Left ventricle myocardium inferior (tissue), 1 donor: ENCODE measurements around the gene CD48. TPM values are rescaled to one million over a fixed set of nuclear protein-coding genes. Genes with fewer than 3 reads are reported as not detected.

Source experiments
- DNase-seq: peaks from one replicate; pipeline ENCODE4 v3.0.0-alpha.2; 2020
- H3K27ac ChIP-seq: fragments of 200-600 bp; replicated peaks from 2 replicates; pipeline ENCODE4 v1.8.0; 2021
- H3K27me3 ChIP-seq: fragments of 200-600 bp; 2 replicates; pipeline ENCODE4 v1.8.0; 2021; ENCODE audit warnings: low read depth
- H3K36me3 ChIP-seq: fragments of 200-600 bp; 2 replicates; pipeline ENCODE4 v1.8.0; 2021
- H3K4me1 ChIP-seq: fragments of 200-600 bp; 2 replicates; pipeline ENCODE4 v1.8.0; 2021
- H3K4me3 ChIP-seq: fragments of 200-600 bp; 2 replicates; pipeline ENCODE4 v1.8.0; 2021; ENCODE audit warnings: mild to moderate bottlenecking, moderate library complexity
- H3K9me3 ChIP-seq: fragments of 200-600 bp; replicated peaks from 2 replicates; pipeline ENCODE4 v1.8.0; 2021
- intact Hi-C: fragments of 100-400 bp; cut with micrococcal nuclease; formaldehyde crosslinking; loops from one replicate; pipeline ENCODE4 v1.11.0; 2022
- total RNA-seq: library from RNA; stranded (reverse); fragmentation: NEBNext Ultra II Directional; extraction: Animal tissue kit (Norgen Biotek cat#: 25700); gene quantifications from one replicate; pipeline ENCODE4 v1.2.1, GENCODE V29; 2021
- TF ChIP-seq, protein P1 (sequence below): fragments of 200-600 bp; IDR thresholded peaks from 2 replicates; pipeline ENCODE4 v1.8.0; 2021; ENCODE audit warnings: antibody characterized with exemption, mild to moderate bottlenecking, borderline replicate concordance
- donor health status: DM: no; HTN: yes; CAD: no; lungs with severe emphysema.

CD48 gene
- total RNA-seq, 1 donor from 2014 or later: 1.3 TPM

DNA sequence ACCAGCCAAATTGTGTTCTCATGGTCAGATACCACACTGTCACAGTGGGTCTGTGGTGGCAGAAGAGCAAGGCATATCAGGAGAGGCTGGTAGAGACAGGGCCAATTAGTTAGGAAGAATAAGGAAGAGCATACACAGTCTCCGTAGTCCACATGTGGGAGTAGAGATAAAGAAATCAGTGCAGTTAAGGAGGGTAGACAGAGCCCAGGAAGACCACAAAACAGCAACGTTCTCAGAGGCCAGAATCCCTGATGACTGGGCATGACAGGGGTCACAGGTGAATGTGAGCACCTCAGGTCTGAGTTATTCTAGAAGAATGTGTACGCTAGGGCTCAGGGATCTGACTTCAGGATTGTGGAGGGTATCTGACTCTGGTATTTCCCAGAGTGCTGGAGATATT, 31.7 kb downstream of the CD48 start:
- no peaks in the 10 kb centered on the region for H3K36me3 ChIP-seq
- DNase-seq: no peak
- H3K27me3 ChIP-seq: peaks cover 67% of the 10 kb centered on the region
- intact Hi-C loops: no loop called here
- no peaks in the 10 kb centered on the region for H3K9me3 ChIP-seq
- TF ChIP-seq, protein P1, sequence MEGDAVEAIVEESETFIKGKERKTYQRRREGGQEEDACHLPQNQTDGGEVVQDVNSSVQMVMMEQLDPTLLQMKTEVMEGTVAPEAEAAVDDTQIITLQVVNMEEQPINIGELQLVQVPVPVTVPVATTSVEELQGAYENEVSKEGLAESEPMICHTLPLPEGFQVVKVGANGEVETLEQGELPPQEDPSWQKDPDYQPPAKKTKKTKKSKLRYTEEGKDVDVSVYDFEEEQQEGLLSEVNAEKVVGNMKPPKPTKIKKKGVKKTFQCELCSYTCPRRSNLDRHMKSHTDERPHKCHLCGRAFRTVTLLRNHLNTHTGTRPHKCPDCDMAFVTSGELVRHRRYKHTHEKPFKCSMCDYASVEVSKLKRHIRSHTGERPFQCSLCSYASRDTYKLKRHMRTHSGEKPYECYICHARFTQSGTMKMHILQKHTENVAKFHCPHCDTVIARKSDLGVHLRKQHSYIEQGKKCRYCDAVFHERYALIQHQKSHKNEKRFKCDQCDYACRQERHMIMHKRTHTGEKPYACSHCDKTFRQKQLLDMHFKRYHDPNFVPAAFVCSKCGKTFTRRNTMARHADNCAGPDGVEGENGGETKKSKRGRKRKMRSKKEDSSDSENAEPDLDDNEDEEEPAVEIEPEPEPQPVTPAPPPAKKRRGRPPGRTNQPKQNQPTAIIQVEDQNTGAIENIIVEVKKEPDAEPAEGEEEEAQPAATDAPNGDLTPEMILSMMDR: no peak
- no peak overlapping the region for H3K27ac ChIP-seq
- no peaks in the 10 kb centered on the region for H3K4me1 ChIP-seq
- no peak overlapping the region for H3K4me3 ChIP-seq

DNA sequence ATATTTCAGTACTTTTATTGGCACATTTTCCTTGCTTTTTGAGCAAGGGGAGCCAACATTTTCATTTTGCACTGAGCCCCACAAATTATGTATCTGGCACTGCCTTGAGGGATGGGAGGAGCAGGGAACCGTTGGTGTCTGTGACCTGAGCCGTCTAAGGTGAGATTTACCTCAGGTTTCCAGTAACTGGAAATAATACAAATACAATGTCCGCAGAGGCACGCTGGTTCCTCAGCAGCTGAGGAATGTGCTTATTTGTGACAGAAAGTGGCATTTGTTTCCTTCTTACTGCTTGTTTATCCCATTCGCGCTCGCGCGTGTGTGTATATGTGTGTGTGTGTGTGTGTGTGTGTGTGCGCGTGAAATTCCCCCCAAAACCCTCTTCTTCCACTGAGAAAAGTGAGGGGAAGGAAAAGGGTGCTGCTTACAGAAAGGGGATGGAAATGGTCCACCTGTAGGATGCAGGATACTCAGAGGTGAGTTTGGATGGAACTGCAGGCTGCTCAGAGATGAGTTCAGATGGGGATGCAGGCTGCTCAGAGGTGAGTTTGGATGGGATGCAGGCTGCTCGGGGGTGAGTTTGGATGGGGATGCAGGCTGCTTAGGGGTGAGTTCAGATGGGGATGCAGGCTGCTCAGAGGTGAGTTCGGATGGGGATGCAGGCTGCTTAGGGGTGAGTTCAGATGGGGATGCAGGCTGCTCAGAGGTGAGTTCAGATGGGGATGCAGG, 34.6 kb downstream of the CD48 start:
- intact Hi-C loops: no loop called here
- Histone ChIP-seq H3K4me3 (no peak overlapping the region), H3K36me3 (no peaks in the 10 kb centered on the region), H3K27me3 (peaks cover 60% of the 10 kb centered on the region), H3K9me3 (no peaks in the 10 kb centered on the region), H3K27ac (no peak overlapping the region), H3K4me1 (no peaks in the 10 kb centered on the region)
- DNase-seq: no peak
- TF ChIP-seq, protein P1: no peak

DNA sequence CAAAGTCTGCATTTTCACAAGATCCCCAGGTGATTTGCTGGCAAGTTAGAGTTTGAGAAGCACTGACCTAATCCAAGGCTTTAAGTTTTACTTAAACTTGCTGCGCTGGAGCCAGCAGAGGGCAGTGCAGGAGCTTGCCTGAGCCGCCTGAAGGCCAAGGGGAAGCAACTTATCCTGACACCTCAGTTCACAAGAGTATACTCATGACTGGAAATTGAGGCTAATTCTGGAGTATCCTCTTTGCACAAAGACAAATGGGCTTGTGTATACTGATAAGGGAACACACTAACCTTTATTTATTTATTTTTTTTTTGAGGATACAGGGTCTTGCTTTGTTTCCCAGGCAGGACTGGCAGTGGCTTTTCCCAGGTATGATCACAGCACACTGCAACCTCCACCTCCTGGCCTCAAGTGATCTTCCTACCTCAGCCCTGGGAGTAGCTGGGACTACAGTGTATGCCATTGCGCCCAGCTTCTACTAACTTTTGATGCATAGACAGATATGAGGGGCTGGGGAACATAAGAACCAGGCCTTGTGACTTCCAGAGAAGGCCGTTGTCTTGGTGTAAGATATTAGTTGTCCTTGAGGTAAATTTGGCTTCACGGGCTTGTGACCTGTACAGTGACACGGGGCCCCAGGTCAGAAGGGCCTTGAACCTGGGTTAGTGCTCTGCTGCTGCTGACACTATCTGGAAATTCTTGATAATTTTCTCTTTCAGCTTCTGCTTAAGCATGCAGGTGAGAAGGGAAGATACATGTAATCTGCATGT, 35.8 kb downstream of the CD48 start:
- no peaks in the 10 kb centered on the region for H3K36me3 ChIP-seq
- H3K4me1 ChIP-seq: no peaks in the 10 kb centered on the region
- intact Hi-C loops: no loop called here
- H3K27ac ChIP-seq: no peak overlapping the region
- DNase-seq: peak; percentile 66
- TF ChIP-seq, protein P1: peak; percentile 78
- H3K4me3 ChIP-seq: no peak overlapping the region
- H3K27me3 ChIP-seq: peaks cover 49% of the 10 kb centered on the region
- no peaks in the 10 kb centered on the region for H3K9me3 ChIP-seq

DNA sequence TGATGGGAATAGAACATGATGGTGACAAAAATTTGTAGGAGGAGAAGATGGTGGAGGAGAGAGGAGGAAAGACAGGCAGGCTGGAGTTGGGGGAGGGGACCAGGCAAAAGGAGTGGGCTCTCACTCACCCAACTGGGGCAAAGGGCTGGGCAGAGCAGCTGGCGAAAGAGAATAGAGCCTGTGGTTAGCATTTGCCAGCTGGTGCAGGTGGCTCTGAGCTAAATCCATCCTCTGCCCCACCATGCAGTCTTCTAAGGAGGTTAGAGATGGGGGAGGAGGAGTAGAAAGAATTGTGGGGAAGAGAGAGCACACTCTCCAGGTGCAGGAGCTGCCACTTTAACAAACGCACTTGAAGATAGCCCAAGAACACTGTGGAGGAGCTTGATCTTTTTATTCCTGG, 37.2 kb downstream of the CD48 start:
- Histone ChIP-seq H3K27ac (no peak overlapping the region), H3K36me3 (no peaks in the 10 kb centered on the region), H3K9me3 (peaks cover 5% of the 10 kb centered on the region), H3K4me1 (no peaks in the 10 kb centered on the region), H3K27me3 (peaks cover 35% of the 10 kb centered on the region), H3K4me3 (no peak overlapping the region)
- intact Hi-C loops: no loop called here
- TF ChIP-seq, protein P1: no peak
- no peak for DNase-seq

DNA sequence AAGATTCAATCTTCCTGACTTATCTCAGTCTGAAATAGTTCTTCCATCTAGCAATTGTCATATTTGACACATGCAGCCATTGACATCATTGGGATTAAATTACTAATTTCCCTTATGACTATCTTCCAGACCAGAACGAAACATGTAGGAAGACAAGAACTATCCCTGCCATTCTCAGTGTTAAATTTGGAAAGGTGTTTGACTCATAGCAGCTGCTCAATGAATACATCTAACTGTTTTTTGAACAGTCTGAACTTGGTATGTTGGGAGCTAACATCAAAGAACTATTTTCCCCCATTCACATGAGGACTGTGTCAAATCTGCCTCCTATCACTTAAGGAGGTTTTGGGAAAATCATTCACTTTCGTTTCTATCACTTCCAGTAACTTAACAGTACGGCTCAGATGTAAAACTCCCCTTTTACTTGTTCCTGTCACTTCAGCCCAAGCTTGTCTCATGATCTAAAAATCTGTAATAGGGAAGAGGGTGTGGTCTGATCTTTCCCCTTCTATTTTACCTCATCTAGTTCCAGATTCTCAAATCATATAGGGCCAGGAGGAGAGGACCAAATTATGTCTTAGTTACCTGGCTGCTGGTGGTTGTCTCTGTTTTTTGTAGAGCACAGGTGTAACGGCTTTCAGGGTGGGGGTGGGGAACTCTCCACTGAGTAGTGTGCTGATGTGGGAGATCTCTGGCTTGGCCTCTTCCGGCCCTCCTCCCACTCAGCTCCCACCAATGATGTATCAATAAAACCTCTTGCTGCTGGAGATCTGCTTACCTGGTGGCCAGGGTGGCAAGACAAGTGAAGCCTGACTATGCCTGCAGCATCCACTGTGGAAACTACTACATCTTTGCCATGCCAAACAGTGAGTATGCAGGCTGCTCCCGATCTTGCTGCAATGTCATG, 38.6 kb downstream of the CD48 start:
- DNase-seq: no peak
- intact Hi-C loops: no loop called here
- Histone ChIP-seq H3K36me3 (no peaks in the 10 kb centered on the region), H3K9me3 (peaks cover 14% of the 10 kb centered on the region), H3K27me3 (peaks cover 26% of the 10 kb centered on the region), H3K27ac (no peak overlapping the region), H3K4me3 (no peak overlapping the region), H3K4me1 (no peaks in the 10 kb centered on the region)
- TF ChIP-seq, protein P1: no peak
